GM12878 (cell line): ENCODE results near the gene NHSL2. TPM values are rescaled to one million over a fixed set of nuclear protein-coding genes. Genes with fewer than 3 reads are reported as not detected.

Source experiments
- ATAC-seq: fragments of 200-7000 bp; cut with Tn5 transposase; 3 replicates; pipeline ENCODE4 v1.9.1; 2020; ENCODE audit warnings: mild to moderate bottlenecking, moderate library complexity
- BruUV-seq: library from RNA; stranded (reverse); fragments of 400-500 nt; replicated peaks from 2 replicates; lab custom pipeline; 2021; lab: Mats Ljungman, UMichigan
- CTCF ChIA-PET: fragments of 300-600 bp; sonication (Branson Sonifier 250); formaldehyde crosslinking; extraction: SDS; loops from one replicate; lab custom pipeline; 2021; ENCODE audit warnings: inconsistent platforms; lab: Yijun Ruan, JAX
- POLR2A ChIA-PET: fragments of 350-600 bp; formaldehyde crosslinking; extraction: SDS; loops from one replicate; lab custom pipeline; 2021; ENCODE audit warnings: inconsistent platforms; lab: Charles Lee
- RAD21 ChIA-PET: fragments of 300-600 bp; sonication (Branson Sonifier 250); formaldehyde crosslinking; loops from one replicate; lab custom pipeline; 2023; ENCODE audit warnings: antibody characterized with exemption; ENCODE audit not compliant: unreplicated experiment; lab: Charles Lee
- SMC1A ChIA-PET: fragments of 300-600 bp; sonication (Branson Sonifier 250); formaldehyde crosslinking; loops from one replicate; lab custom pipeline; 2023; ENCODE audit not compliant: unreplicated experiment, uncharacterized antibody; lab: Charles Lee
- DNase-seq: peaks from one replicate; pipeline ENCODE4 v3.0.0-alpha.2; 2011; ENCODE audit warnings: low read depth, low spot score
- FAIRE-seq: peaks from 3 replicates; lab custom pipeline; 2011; peaks lifted over from hg19 to GRCh38; lab: Jason Lieb, UNC
- H2AFZ ChIP-seq: 2 replicates; pipeline ENCODE4 v1.6.0; 2011; ENCODE audit warnings: low read depth, low read length, control low read depth; ENCODE audit not compliant: control insufficient read depth
- H3K27ac ChIP-seq: 2 replicates; pipeline ENCODE4 v1.5.1; 2011; ENCODE audit warnings: control low read depth; ENCODE audit not compliant: control insufficient read depth, insufficient read depth
- H3K27me3 ChIP-seq, 2 experiments: replicated peaks in 1 of 2; 2 replicates each; pipeline versions ENCODE4 v1.6.0 to v1.6.1; 2011; ENCODE audit warnings: low read length in 1 of 2; ENCODE audit not compliant: control insufficient read depth in 2 of 2, insufficient read depth in 2 of 2
- H3K36me3 ChIP-seq, 2 experiments: 2 replicates each; pipeline ENCODE4 v1.5.1; 2011; ENCODE audit warnings: low read length in 1 of 2; ENCODE audit not compliant: control insufficient read depth in 2 of 2, insufficient read depth in 2 of 2
- H3K4me1 ChIP-seq: 2 replicates; pipeline ENCODE4 v1.6.1; 2011; ENCODE audit warnings: mild to moderate bottlenecking, low read length, moderate library complexity, mixed read lengths; ENCODE audit not compliant: control insufficient read depth, insufficient read depth
- H3K4me2 ChIP-seq: 2 replicates; pipeline ENCODE4 v1.6.0; 2011; ENCODE audit warnings: control low read depth; ENCODE audit not compliant: control insufficient read depth, insufficient read depth
- H3K4me3 ChIP-seq: fragments of 200-600 bp; sonication (generic); 2 replicates; pipeline ENCODE4 v1.5.1; 2016
- H3K79me2 ChIP-seq: 2 replicates; pipeline ENCODE4 v1.6.0; 2011; ENCODE audit warnings: low read length; ENCODE audit not compliant: control insufficient read depth, insufficient read depth
- H3K9ac ChIP-seq: 2 replicates; pipeline ENCODE4 v1.8.0; 2011; ENCODE audit warnings: low read length, control low read depth, mixed read lengths; ENCODE audit not compliant: control insufficient read depth, insufficient read depth
- H3K9me3 ChIP-seq: replicated peaks from 3 replicates; pipeline ENCODE4 v1.5.1; 2011; ENCODE audit warnings: mild to moderate bottlenecking, low read length; ENCODE audit not compliant: control insufficient read depth, insufficient read depth
- H4K20me1 ChIP-seq: 2 replicates; pipeline ENCODE4 v1.6.0; 2011; ENCODE audit not compliant: control insufficient read depth, insufficient read depth
- ESRRA ChIP-seq: IDR thresholded peaks from 2 replicates; pipeline ENCODE4 v1.6.1; 2012; ENCODE audit warnings: mild to moderate bottlenecking, low read length, improper control_type of control experiment
- IKZF2 ChIP-seq, 2 experiments: fragments of 450-650 bp; IDR thresholded peaks; 2 replicates each; pipeline ENCODE4 v1.6.1; 2017; ENCODE audit warnings: mild to moderate bottlenecking in 2 of 2, moderate library complexity in 2 of 2
- SIX5 ChIP-seq: IDR thresholded peaks from 2 replicates; pipeline ENCODE4 v1.6.1; 2011; ENCODE audit warnings: mild to moderate bottlenecking, low read depth, low read length, moderate library complexity; ENCODE audit not compliant: severe bottlenecking
- SMARCA5 ChIP-seq: fragments of 450-650 bp; IDR thresholded peaks from 2 replicates; pipeline ENCODE4 v1.6.1; 2017; ENCODE audit warnings: mild to moderate bottlenecking
- SUPT20H ChIP-seq: IDR thresholded peaks from 2 replicates; pipeline ENCODE4 v1.6.1; 2011; ENCODE audit warnings: low read depth, mild to moderate bottlenecking, low read length, moderate library complexity, borderline replicate concordance; ENCODE audit not compliant: control insufficient read depth
- ZNF24 ChIP-seq: fragments of 450-650 bp; IDR thresholded peaks from 2 replicates; pipeline ENCODE4 v1.6.1; 2017; ENCODE audit warnings: antibody characterized with exemption, mild to moderate bottlenecking
- WGBS: methylation state at CpG from one replicate; pipeline ENCODE4 v1.1.6; 2016; ENCODE audit warnings: low lambda C conversion rate; ENCODE audit not compliant: insufficient replicate concordance, insufficient coverage; ENCODE audit errors: missing lambda C conversion rate; 5-methylcytosine and 5-hydroxymethylcytosine counted together
- in situ Hi-C: fragments of 300-500 bp; cut with MboI; formaldehyde crosslinking; loops from 9 replicates; pipeline ENCODE4 v1.14.3; 2018; ENCODE audit warnings: mixed read lengths
- intact Hi-C: fragments of 100-400 bp; cut with micrococcal nuclease; formaldehyde crosslinking; loops from one replicate; pipeline ENCODE4 v1.14.2; 2022; ENCODE audit not compliant: unreplicated experiment
- polyA plus RNA-seq, 11 experiments: library from polyadenylated mRNA; depleted of rRNA in 4 of 11; unstranded in 6 of 11; stranded (reverse) in 5 of 11; fragments of >200 nt; fragmentation: Nextera tagmentation in 4 of 11; fragmentation: Illumina TruSeq in 1 of 11; extraction: Ambion mirVana in 4 of 11; extraction: Trizol in 1 of 11; gene quantifications; 1 replicate in 1 of 11; 2 replicates in 10 of 11; pipeline versions ENCODE4 v1.2.1 to v1.2.3, GENCODE V29; 2011 to 2016; ENCODE audit warnings: inconsistent platforms in 2 of 11, missing spikeins in 2 of 11, low read depth in 1 of 11
- total RNA-seq, 4 experiments: library from RNA; depleted of rRNA in 3 of 4; stranded (reverse); fragments of >200 nt in 3 of 4; fragmentation: Illumina TruSeq in 1 of 4; extraction: Trizol in 1 of 4; gene quantifications; 2 replicates each; pipeline versions ENCODE4 v1.2.1 to v1.2.3, GENCODE V29; 2013 to 2021
- TF ChIP-seq, protein P1 (sequence below): IDR thresholded peaks from 2 replicates; pipeline ENCODE4 v1.6.1; 2012; ENCODE audit warnings: mild to moderate bottlenecking, low read depth, low read length

NHSL2 gene
- total and polyA plus RNA-seq, 10 of the 15 experiments (the other 5 are each of a cell fraction or from before 2014, with no cell fraction given), result 0.05 to 0.53 (median 0.07) TPM; not detected in 2

DNA sequence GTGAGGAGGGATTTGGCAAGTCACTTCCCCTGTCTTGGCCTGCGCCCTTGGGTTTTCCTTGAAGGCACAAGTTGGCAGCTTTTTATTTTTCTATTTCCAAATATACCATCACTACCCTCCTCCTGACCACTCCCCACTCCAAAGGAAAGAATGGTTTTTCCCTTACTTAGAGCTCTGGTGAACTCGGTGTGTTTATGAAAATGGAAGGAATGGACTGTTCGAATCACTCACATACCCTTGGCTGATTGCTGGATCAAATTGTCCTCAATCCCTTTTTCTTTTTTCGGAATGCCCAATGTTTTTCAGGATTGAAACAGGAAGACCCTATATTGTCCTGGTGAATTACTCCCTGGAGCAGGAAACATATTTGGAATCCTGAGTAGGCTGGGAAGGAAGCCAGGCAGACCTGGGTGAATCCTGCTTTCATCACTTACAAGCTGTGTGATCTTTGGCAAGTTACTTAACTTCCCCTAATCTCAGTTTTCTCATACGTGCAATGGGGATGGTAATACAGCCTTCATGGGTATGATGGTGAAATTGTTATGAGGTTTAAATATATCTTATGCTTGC is 150.4 kb downstream of the NHSL2 start (continued):
- TF ChIP-seq SUPT20H (no peak), ESRRA (no peak)

GRCh38 chrX:72062916-72063315 is 152.3 kb downstream of the NHSL2 start:
- no peak overlapping the region for H3K9ac ChIP-seq

More at GRCh38 chrX:72062916-72063315, 152.3 kb downstream of the NHSL2 start:
- no peak for DNase-seq
- FAIRE-seq, result no peak
- intact Hi-C loops, result no loop called here
- Histone ChIP-seq H3K36me3 (no peaks in the 10 kb centered on the region), H3K4me1 (no peaks in the 10 kb centered on the region), H3K9me3 (no peaks in the 10 kb centered on the region), H3K27me3 (peaks cover 3 to 8% of the 10 kb centered on the region in 2 experiments; a peak in 3 of 4 replicates), H3K79me2 (no peaks in the 10 kb centered on the region), H2AFZ (no peak overlapping the region), H3K4me2 (no peak overlapping the region), H4K20me1 (no peaks in the 10 kb centered on the region), H3K27ac (no peak overlapping the region), H3K4me3 (no peak overlapping the region)
- 35% methylated on average over 6 of the region's 6 CpGs for WGBS
- ChIA-PET POLR2A (no interaction called here), CTCF (no interaction called here), RAD21 (no interaction called here), SMC1A (no interaction called here)
- no peak for ATAC-seq
- no TSS peak for BruUV-seq
- TF ChIP-seq IKZF2 (IDR thresholded peaks at IDR 0.05) (no peak), ZNF24 (no peak), SMARCA5 (no peak), SIX5 (no peak)
- TF ChIP-seq, protein P1, sequence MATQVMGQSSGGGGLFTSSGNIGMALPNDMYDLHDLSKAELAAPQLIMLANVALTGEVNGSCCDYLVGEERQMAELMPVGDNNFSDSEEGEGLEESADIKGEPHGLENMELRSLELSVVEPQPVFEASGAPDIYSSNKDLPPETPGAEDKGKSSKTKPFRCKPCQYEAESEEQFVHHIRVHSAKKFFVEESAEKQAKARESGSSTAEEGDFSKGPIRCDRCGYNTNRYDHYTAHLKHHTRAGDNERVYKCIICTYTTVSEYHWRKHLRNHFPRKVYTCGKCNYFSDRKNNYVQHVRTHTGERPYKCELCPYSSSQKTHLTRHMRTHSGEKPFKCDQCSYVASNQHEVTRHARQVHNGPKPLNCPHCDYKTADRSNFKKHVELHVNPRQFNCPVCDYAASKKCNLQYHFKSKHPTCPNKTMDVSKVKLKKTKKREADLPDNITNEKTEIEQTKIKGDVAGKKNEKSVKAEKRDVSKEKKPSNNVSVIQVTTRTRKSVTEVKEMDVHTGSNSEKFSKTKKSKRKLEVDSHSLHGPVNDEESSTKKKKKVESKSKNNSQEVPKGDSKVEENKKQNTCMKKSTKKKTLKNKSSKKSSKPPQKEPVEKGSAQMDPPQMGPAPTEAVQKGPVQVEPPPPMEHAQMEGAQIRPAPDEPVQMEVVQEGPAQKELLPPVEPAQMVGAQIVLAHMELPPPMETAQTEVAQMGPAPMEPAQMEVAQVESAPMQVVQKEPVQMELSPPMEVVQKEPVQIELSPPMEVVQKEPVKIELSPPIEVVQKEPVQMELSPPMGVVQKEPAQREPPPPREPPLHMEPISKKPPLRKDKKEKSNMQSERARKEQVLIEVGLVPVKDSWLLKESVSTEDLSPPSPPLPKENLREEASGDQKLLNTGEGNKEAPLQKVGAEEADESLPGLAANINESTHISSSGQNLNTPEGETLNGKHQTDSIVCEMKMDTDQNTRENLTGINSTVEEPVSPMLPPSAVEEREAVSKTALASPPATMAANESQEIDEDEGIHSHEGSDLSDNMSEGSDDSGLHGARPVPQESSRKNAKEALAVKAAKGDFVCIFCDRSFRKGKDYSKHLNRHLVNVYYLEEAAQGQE, result no peak
- in situ Hi-C loops, result no loop called here
